ENCODE results near the gene OR10A4.
"Not testable (repeated sequence)": the region's sequence is repeated elsewhere in the genome, so short reads cannot be mapped to it uniquely, and the experiment has no call there.

- not testable (repeated sequence) for TF ChIP-seq CTCF (IDR thresholded peaks at IDR 0.05 in 2 of 3, conservative IDR thresholded peaks at IDR 0.05 in 1 of 3; ENCODE audit: control insufficient read depth in 2 of 3, extremely low read depth in 1 of 3, insufficient read depth in 1 of 3, low read depth in 3 of 3, low read length in 3 of 3); ZBTB40 (IDR thresholded peaks at IDR 0.05; ENCODE audit: borderline replicate concordance); EZH2 (IDR thresholded peaks at IDR 0.05; ENCODE audit: borderline replicate concordance, control insufficient read depth, low read depth, low read length); BRCA1 (IDR thresholded peaks at IDR 0.05; ENCODE audit: low read depth, low read length); MEF2B (IDR thresholded peaks at IDR 0.05; ENCODE audit: partially characterized antibody, poor library complexity, severe bottlenecking); YY1 (IDR thresholded peaks at IDR 0.05; ENCODE audit: low read depth, low read length); POLR2AphosphoS5 (IDR thresholded peaks at IDR 0.05; ENCODE audit: low read length); IKZF1 (conservative IDR thresholded peaks at IDR 0.05); SMC3 (IDR thresholded peaks at IDR 0.05; ENCODE audit: borderline replicate concordance, low read length); ZNF274 (IDR thresholded peaks at IDR 0.05; ENCODE audit: insufficient read depth, insufficient read length)
Observed at GRCh38 chr11:6887711-6888110, 11.3 kb downstream of the OR10A4 start.
